ENCODE measurements around the gene ADGRV1. TPM values are rescaled to one million over a fixed set of nuclear protein-coding genes. Genes with fewer than 3 reads are reported as not detected.

The ADGRV1 gene
- total and polyA plus RNA-seq, 2 donors (not counting 3 experiments of a cell fraction or from before 2014, with no cell fraction given): 0.11 to 0.55 TPM

DNA sequence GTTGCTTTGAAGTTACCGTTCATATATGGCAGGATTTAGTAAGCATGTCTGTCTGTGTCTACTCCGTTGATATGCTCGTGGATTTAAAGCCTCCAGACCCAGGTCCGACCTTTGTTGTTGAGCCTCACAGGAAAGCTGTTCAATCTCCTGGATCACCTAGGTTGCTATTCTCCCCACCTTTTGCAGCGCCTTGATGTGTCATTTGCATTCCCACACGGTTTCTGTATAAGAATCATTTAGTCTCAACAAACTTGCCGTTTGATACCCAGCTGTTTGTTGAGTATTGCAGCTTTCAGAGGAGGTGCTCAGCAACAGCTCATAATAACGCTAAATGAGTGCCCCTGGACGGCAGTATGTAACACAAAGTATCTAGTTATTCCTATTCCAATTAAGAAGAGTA lies 1.2 kb upstream of the ADGRV1 start:
- no peak overlapping the region for H3K9ac ChIP-seq (replicated peaks; ENCODE audit: extremely low read depth, insufficient read depth, low read length)
- BruUV-seq (replicated peaks): no TSS peak
- H3K4me2 ChIP-seq (ENCODE audit: insufficient read depth, low read length): no peak overlapping the region
- intact Hi-C loops (cut with micrococcal nuclease) (no loop called here), dilution Hi-C loops (cut with MboI; ENCODE audit: extremely low pct_ligation_motif_present, low sequenced_read_pairs) (no loop called here)
- no peak overlapping the region for H2AFZ ChIP-seq (ENCODE audit: low read depth, low read length)
- H4K20me1 ChIP-seq (replicated peaks; ENCODE audit: control insufficient read depth, extremely low read depth, insufficient read depth, low read length): no peaks in the 10 kb centered on the region
- no peaks in the 10 kb centered on the region for H3K9me1 ChIP-seq (replicated peaks; ENCODE audit: control insufficient read depth, extremely low read depth, insufficient read depth, low read length)
- TF ChIP-seq MYC (IDR thresholded peaks at IDR 0.05; ENCODE audit: low read depth, low read length): no peak
- TF ChIP-seq, protein P1, sequence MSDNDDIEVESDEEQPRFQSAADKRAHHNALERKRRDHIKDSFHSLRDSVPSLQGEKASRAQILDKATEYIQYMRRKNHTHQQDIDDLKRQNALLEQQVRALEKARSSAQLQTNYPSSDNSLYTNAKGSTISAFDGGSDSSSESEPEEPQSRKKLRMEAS (IDR thresholded peaks at IDR 0.05; ENCODE audit: insufficient read depth, insufficient read length): no peak
- TF ChIP-seq POLR2A (IDR thresholded peaks at IDR 0.05; ENCODE audit: low read depth, low read length): no peak
- TF ChIP-seq FOS (IDR thresholded peaks at IDR 0.05; ENCODE audit: borderline replicate concordance, insufficient read depth, low read length): no peak
- no peak for TF ChIP-seq EZH2 (IDR thresholded peaks at IDR 0.05; ENCODE audit: borderline replicate concordance, low read depth, low read length, severe bottlenecking)
- no peak for TF ChIP-seq JUN (IDR thresholded peaks at IDR 0.05; ENCODE audit: borderline replicate concordance, insufficient read depth, insufficient read length, low read depth)
- TF ChIP-seq, protein P2, sequence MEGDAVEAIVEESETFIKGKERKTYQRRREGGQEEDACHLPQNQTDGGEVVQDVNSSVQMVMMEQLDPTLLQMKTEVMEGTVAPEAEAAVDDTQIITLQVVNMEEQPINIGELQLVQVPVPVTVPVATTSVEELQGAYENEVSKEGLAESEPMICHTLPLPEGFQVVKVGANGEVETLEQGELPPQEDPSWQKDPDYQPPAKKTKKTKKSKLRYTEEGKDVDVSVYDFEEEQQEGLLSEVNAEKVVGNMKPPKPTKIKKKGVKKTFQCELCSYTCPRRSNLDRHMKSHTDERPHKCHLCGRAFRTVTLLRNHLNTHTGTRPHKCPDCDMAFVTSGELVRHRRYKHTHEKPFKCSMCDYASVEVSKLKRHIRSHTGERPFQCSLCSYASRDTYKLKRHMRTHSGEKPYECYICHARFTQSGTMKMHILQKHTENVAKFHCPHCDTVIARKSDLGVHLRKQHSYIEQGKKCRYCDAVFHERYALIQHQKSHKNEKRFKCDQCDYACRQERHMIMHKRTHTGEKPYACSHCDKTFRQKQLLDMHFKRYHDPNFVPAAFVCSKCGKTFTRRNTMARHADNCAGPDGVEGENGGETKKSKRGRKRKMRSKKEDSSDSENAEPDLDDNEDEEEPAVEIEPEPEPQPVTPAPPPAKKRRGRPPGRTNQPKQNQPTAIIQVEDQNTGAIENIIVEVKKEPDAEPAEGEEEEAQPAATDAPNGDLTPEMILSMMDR (IDR thresholded peaks at IDR 0.05; ENCODE audit: extremely low read depth in 1 of 2, insufficient read depth in 1 of 2, low read depth in 1 of 2, low read length in 2 of 2): no peak
- TF ChIP-seq POLR2AphosphoS5 (IDR thresholded peaks at IDR 0.05; ENCODE audit: insufficient read depth, low read depth, low read length): no peak
- no peak for TF ChIP-seq GATA2 (IDR thresholded peaks at IDR 0.05; ENCODE audit: insufficient read depth, insufficient read length, low read depth, low read length)
- peaks cover 47 to 84% of the 10 kb centered on the region in 2 experiments for H3K27me3 ChIP-seq (ENCODE audit: control insufficient read depth in 2 of 2, insufficient read depth in 2 of 2, low read length in 2 of 2)
- no peak for DNase-seq (ENCODE audit: low read depth, low spot score)
- FAIRE-seq: no peak
- H3K27ac ChIP-seq (ENCODE audit: insufficient read depth, low read depth, low read length): no peak overlapping the region
- no peaks in the 10 kb centered on the region for H3K4me1 ChIP-seq (ENCODE audit: control insufficient read depth, extremely low read depth, insufficient read depth, low read length)
- no peaks in the 10 kb centered on the region for H3K79me2 ChIP-seq (ENCODE audit: control insufficient read depth, insufficient read depth, low read length)
- CTCF ChIA-PET: interaction anchor here (0.6 to 0.7 kb wide), 2 partner anchors 16 to 118 kb away, joined by 3 to 5 read pairs; no protein-coding TSS in a partner anchor
- H3K9me3 ChIP-seq (replicated peaks; ENCODE audit: control insufficient read depth, insufficient read depth, low read length): no peaks in the 10 kb centered on the region
- H3K36me3 ChIP-seq (ENCODE audit: control insufficient read depth in 2 of 2, extremely low read depth in 1 of 2, insufficient read depth in 2 of 2, low read length in 2 of 2): no peaks in the 10 kb centered on the region
- H3K4me3 ChIP-seq (replicated peaks in 1 of 3; ENCODE audit: insufficient read depth in 1 of 3, low read depth in 1 of 3, low read length in 3 of 3): no peak overlapping the region
- POLR2A ChIA-PET: no interaction called here
